Dedifferentiated amniotic fluid mesenchymal stem cell (primary cell): ENCODE data around the gene TOMM40L.
A peak's percentile ranks its signal among the peaks of the same experiment; 100 is the strongest.

Source experiments
- DNase-seq: peaks from one replicate; pipeline ENCODE4 v3.0.0-alpha.2; 2016; ENCODE audit errors: extremely low spot score

Gene TOMM40L

DNA sequence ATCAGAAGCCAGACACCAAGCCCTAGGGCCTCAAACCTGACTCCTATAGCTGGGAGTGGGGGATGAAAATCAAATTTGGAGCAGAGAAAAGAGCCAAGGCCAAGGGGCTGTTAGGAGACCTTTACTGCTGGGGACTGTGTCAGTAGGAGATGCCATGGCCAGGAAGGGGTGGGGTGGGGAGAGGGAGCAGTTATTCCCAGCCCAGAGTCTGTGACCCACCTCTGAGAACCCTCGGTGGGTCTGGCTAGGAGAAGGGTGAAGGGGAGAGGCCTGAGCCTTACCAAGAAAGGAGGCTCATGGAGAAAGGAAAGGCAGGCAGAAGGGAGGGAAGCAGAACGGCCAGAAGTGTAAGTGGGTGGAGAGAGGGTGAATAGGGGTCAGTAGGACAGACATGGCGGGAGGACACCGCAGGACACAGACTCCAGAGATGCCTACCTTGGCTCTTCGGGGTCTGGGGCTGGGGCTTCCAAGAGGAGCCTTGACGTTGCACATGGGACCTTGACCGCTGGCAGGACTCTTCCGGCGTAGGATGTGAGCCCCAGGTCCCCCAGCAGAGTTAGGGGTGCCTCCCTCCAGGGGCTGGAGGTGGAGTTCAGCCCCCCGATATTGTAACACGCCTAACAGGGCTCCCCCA, 28.2 kb upstream of the TOMM40L start:
- DNase-seq: no peak

DNA sequence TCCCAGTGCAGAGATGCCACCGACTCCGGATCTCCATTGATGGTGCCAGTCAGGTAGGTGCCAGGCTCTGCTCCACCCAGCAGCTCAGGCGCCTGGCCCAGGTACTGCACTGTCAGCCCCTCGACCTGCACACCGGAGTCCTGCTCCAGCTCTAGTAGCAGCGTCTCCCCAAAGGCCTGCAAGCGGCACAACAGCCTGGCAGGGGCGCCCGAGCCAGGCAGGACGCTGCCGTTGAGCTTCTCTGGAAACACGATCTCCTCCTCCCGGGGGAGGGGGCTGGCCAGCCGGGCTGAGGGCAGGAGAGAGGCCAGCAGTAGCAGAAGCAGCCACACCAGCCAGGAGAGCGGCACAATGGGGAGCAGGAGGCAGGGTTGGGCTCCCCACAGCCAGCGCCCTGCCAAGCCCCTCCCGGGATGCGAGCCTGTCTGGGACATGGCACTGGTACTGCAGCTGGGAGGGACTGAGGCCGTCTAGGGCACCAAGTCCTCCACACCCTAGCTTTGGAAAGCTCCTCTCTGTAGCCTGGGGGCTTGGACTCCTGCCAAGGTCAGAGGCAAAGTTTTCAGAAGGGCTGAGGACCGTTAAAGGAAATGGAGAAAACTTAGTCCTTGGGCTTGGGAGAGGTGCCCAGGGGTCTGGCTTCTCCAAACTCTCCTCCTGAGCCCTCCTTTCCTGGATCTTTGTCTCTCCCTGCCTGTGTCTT, 27.5 kb upstream of the TOMM40L start:
- DNase-seq: peak; percentile 43

GRCh38 chr1:161198897-161199431, 26.9 kb upstream of the TOMM40L start, which contains the start of gene ADAMTS4:
Gene ADAMTS4, minus strand, starts transcription at chr1:161199054. Its CDS starts 427 bp downstream, at chr1:161198627.
- DNase-seq: peak; percentile 65

GRCh38 chr1:161199506-161200139, 26.2 kb upstream of the TOMM40L start:
- no peak for DNase-seq

- DNase-seq: no peak
These were observed 25.4 kb upstream of the TOMM40L start for GRCh38 chr1:161200421-161200991.

GRCh38 chr1:161200992-161201835, 24.6 kb upstream of the TOMM40L start:
- no peak for DNase-seq

GRCh38 chr1:161201836-161202712, 23.8 kb upstream of the TOMM40L start, which contains the start of gene NDUFS2:
Gene NDUFS2, plus strand, starts transcription at chr1:161202367. Its CDS starts 19 bp downstream, at chr1:161202386.
- peak; percentile 99 for DNase-seq

DNA sequence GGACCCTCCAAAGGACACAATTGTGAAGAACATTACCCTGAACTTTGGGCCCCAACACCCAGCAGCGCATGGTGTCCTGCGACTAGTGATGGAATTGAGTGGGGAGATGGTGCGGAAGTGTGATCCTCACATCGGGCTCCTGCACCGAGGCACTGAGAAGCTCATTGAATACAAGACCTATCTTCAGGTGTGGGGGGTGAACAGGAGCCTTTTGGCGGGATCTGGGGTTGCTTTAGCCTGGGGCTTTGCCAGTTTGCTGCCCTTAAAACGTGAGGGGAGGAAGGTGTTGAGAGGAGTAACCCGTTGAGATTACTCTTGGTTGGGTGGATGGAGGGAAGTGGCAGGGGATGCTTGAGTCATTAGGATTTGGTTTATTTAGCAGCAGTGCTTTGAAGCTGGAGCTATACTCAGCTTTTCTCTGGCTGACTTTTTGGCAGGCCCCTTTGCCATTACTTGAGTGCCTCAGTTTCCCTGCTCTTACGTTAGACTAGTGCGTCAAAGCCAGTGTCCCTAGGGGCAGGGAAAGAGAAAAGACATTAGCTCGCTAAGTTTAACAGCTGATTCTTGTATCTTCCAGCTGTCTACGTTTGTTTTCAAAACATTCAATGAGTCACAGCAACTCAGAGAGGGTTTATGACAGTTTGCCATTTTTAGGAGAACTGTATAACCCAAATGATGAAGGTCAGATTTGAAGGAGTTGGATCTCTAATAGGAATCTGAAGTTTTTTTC, 19.3 kb upstream of the TOMM40L start:
- no peak for DNase-seq

DNA sequence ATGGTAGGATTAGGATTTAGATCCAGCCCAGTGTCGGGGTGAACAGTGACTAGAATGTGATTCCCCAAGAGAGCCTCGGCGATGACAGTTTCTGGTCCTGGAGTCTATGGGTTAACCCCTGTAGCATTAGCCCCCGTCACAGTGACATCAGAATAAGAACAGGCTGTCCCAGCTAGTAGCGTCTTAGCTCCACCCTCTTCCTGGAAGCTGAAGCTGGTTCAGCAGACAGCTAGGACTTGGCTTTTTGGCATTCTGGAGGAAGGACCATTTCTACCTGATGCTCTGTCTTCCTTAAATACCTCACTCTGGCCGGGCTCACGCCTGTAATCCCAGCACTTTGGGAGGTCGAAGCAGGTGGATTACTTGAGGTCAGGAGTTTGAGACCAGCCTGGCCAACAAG, 18.7 kb upstream of the TOMM40L start:
- no peak for DNase-seq

DNA sequence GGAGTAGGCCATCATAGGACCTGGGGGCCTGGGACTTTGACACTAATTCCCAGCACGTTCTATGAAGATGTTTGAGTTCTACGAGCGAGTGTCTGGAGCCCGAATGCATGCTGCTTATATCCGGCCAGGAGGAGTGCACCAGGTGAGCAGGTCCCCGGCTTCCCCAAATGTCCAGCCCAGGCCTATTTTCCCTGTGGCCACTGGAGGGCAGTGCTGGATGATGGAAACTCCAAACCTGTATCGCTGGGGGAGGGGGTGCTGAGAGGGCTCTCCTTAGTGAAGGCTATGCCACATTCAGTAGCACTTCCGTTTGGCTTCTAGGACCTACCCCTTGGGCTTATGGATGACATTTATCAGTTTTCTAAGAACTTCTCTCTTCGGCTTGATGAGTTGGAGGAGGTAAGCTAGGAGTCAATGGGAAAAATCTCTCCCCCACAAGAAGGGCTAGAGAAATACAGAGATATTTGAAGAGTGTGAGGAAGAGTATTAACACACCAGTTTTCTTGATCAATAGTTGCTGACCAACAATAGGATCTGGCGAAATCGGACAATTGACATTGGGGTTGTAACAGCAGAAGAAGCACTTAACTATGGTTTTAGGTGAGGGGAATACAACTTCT, 16.0 kb upstream of the TOMM40L start:
- peak; percentile 60 for DNase-seq

DNA sequence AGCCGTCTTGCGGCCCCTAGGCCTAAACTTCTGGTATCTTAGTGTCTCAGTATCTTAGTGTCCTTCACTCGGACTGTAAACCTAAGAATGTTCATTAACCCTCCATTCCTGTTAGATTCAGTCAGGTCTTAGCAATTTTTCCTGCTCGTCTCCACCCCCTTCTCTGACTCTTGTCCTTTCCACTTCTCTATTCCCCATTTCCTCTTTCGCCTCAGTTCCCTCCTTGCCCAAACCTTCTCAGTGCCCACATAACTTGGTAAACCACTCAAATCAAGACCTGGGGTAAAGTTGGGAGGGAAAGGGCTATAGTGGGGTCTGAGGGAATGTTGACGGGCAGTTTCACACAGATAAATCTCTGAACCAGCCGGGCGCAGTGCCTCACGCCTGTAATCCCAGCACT, 11.5 kb upstream of the TOMM40L start:
- no peak for DNase-seq

DNA sequence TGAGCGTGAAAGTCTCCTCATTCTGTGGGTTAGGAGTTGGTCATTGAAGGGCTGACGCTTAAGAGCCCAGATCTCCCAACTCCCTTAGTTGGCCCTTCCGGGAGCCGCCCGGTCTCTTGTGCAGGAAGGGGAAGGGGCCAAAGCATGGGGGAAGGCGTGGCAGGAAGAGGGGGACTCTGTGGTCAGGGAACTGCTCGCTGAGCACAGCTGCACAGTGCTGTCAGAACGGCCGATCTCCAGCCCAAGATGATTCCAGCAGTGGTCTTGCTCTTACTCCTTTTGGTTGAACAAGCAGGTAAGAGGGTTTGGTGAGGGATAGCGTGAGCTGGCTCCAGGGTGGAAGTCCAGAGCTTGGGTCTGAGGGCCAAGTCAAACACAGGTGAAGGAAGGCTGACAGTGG, 10.8 kb upstream of the TOMM40L start, which contains the start of gene FCER1G:
FCER1G (plus strand) TSS at position 220 of the 400 bp plus-strand sequence; CDS start at position 247, 27 bp downstream.
- DNase-seq: no peak

DNA sequence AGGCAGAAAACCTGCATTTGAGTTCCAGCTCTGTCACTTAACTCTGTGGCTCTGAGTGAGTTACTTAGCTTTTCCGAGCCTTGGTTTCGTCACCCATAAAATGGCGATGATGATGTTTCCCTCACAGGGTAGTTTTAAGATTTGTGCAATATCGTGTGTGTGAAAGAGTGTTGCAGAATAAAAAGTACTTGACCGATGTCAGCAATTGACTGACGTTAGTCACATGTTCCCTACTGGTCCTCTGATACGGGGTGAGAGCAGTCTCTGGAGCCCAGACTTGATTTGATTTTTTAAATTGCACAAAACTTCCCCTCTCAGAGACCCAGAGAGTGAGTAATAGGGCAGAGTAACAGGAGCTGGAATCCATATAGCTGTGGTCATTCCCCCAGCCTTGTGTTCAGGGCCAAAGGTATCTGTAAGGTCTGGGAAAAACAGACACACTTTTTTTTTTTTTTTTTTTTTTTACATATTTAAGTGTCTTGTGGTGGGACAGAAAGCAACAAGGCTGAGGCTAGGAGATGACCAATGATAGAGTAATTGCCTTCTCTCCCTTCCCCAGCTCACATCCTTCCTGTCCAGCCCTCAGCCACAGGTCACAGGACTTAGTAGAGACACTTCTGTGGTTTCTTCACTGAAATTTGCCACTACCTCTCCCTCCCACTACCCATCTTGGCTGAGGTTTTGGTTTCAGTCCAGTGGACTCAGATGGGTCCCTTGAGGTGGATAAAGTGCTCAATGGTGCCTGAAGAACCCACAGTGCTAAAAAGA, 8.7 kb upstream of the TOMM40L start:
- DNase-seq: no peak

GRCh38 chr1:161217831-161218230, 8.0 kb upstream of the TOMM40L start:
- no peak for DNase-seq

DNA sequence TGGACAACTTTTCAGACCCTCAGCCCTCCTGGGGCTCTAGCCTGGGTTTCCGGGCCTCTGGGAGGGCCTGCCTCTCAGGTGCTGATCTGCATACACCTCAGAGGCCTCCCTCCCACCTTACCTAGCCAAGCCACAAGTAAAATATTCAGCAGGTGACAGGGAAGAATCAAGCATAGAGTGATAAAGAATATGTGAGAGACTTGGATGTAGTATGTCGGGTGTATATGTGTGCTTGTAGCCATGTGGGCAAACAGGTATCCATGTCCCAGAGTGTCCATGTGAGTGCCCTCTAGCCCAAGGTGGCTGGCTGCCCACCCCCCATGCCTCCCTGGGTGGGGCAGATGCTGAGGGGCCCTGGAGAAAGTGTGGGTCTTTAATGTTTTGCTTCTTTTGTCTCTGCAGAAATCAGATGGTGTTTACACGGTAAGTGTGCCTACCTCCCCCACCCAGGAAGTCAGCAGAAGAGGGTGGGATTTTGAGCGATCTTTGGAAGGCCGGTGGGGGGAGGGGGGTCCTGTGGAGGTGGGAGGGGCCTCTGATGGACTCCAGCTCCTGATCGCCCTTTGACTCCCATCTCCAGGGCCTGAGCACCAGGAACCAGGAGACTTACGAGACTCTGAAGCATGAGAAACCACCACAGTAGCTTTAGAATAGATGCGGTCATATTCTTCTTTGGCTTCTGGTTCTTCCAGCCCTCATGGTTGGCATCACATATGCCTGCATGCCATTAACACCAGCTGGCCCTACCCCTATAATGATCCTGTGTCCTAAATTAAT, 7.4 kb upstream of the TOMM40L start:
- no peak for DNase-seq

DNA sequence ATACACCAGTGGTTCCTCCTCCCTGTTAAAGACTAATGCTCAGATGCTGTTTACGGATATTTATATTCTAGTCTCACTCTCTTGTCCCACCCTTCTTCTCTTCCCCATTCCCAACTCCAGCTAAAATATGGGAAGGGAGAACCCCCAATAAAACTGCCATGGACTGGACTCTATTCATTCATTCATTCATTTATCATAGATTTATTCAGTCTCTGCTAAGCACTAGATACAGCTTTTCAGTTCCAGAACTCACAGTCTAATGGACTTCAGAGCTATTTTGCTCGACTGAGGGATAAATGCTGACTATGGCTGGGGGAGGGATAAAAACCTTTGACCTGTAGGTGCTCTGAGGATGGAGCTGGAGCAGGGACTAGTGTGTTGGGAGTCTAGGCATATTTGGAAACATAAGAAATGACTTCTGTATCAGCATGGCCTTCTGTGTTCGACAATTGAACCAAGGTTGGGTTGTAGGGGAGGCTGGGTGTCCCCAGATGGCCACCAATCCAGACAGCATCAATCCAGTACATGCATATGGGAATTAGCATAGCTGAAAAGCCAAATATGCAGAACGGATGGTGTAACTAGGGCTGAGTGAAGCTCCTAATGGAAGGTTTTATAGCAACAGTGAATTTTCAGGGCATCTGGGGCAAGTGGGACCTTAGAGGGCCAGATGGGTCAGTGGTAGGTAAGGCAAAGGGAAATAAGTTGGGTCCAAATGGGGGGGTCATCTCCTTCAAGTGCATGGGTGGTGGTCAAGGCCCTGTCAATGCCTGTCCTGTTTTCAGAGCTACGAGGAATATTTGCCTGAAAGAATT, 6.6 kb upstream of the TOMM40L start:
- no peak for DNase-seq

DNA sequence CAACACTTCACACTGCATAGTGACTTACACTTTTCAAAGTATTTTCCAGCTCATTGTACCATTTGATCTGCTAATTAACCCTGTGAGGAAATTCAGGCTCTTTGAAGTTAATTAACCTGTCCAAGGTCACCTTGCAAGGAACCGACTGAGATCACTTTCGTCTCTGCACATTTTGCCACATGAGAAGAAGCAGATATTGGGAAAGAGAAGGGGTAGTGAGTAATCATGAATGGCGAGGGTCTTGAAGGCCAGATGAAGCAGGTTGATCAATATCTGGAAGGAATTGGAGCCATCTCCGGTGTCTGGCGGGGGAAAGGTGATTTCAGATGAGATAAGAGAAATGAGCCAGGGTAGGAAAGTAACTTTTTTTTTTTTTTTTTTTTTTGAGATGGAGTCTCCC, 5.9 kb upstream of the TOMM40L start:
- DNase-seq: no peak
